ENCODE results near the gene LBP. TPM values are rescaled to one million over a fixed set of nuclear protein-coding genes. Genes with fewer than 3 reads are reported as not detected.

The LBP gene
- total RNA-seq, 1 experiment from 2014 or later, result 0.52 TPM

DNA sequence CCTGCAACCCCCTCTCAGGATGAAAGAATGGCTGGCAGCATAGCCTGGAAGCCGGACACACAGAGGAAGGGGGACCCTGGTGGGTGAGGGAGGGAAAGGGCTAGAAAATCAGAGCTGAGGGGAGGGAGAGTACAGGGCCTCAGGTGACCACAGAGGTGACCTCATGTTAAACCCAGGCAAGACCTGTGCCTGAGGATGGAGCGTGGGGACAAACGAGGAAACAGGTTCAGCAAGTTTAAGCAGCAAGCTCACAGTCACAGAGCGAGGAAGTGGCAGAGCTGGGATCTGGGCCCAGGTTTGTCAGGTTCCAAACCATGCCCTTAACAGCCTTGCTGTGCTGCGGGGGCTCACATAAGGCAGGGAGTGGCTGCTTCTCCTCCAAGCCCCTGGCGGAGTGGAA is 46.3 kb upstream of the LBP start:
- H3K9me3 Mint-ChIP-seq, result no peaks in the 10 kb centered on the region
- Histone ChIP-seq H3K23me2 (ENCODE audit: insufficient read length, low read depth, low read length, poor library complexity, severe bottlenecking) (no peaks in the 10 kb centered on the region), H3K4ac (ENCODE audit: low read depth, low read length) (no peak overlapping the region), H3K27me3 (ENCODE audit: insufficient read depth, low read length) (no peaks in the 10 kb centered on the region), H4K5ac (ENCODE audit: insufficient read length, low read depth, low read length) (no peak overlapping the region), H3K9ac (ENCODE audit: extremely low read depth, insufficient read length, low read length) (no peak overlapping the region), H3K79me1 (ENCODE audit: insufficient read depth, low read depth, low read length, poor library complexity, severe bottlenecking) (no peaks in the 10 kb centered on the region), H3K56ac (ENCODE audit: insufficient read length, low read depth, low read length) (no peak overlapping the region), H3K18ac (ENCODE audit: insufficient read length, low read depth, low read length) (no peak overlapping the region), H2AK5ac (ENCODE audit: insufficient read length, low read length) (no peak overlapping the region), H4K20me1 (ENCODE audit: control insufficient read depth, insufficient read depth, insufficient read length) (peaks cover 2% of the 10 kb centered on the region), H3K4me1 (ENCODE audit: insufficient read depth, low read length) (no peaks in the 10 kb centered on the region), H3K79me2 (ENCODE audit: insufficient read depth, low read length) (no peaks in the 10 kb centered on the region), H3K14ac (ENCODE audit: insufficient read depth, low read length) (peak overlapping the region; percentile 60), H2BK12ac (ENCODE audit: insufficient read length, low read depth, low read length) (no peak overlapping the region), H3K27ac (ENCODE audit: insufficient read length, low read depth, low read length) (no peak overlapping the region), H3K4me2 (ENCODE audit: insufficient read depth, insufficient read length, low read length) (no peak overlapping the region), H2BK120ac (ENCODE audit: low read depth, low read length, poor library complexity, severe bottlenecking) (no peak overlapping the region), H3T11ph (ENCODE audit: low read length) (no peak overlapping the region), H3K23ac (ENCODE audit: insufficient read length, low read depth, low read length) (no peak overlapping the region), H4K91ac (ENCODE audit: insufficient read length, low read depth, low read length) (no peak overlapping the region), H2BK5ac (ENCODE audit: insufficient read length, low read length) (no peak overlapping the region), H2AFZ (ENCODE audit: low read length) (no peak overlapping the region), H2BK15ac (ENCODE audit: low read depth, low read length) (no peak overlapping the region), H2BK20ac (ENCODE audit: low read depth, low read length, poor library complexity, severe bottlenecking) (no peak overlapping the region), H4K8ac (replicated peaks; ENCODE audit: insufficient read length, low read depth, low read length) (no peak overlapping the region), H3K9me3 (ENCODE audit: control insufficient read depth, low read depth, low read length) (no peaks in the 10 kb centered on the region)
- no peaks in the 10 kb centered on the region for H3K36me3 Mint-ChIP-seq (ENCODE audit: insufficient read depth in 1 of 3, low read depth in 3 of 3)
- DNase-seq, result peak; percentile 60
- H3K27ac Mint-ChIP-seq, result no peak overlapping the region; a peak in 1 of 7 replicates
- TF ChIP-seq, protein P1, sequence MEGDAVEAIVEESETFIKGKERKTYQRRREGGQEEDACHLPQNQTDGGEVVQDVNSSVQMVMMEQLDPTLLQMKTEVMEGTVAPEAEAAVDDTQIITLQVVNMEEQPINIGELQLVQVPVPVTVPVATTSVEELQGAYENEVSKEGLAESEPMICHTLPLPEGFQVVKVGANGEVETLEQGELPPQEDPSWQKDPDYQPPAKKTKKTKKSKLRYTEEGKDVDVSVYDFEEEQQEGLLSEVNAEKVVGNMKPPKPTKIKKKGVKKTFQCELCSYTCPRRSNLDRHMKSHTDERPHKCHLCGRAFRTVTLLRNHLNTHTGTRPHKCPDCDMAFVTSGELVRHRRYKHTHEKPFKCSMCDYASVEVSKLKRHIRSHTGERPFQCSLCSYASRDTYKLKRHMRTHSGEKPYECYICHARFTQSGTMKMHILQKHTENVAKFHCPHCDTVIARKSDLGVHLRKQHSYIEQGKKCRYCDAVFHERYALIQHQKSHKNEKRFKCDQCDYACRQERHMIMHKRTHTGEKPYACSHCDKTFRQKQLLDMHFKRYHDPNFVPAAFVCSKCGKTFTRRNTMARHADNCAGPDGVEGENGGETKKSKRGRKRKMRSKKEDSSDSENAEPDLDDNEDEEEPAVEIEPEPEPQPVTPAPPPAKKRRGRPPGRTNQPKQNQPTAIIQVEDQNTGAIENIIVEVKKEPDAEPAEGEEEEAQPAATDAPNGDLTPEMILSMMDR (conservative IDR thresholded peaks at IDR 0.05), result no peak
- H3K4me3 Mint-ChIP-seq, result no peak overlapping the region
- WGBS (ENCODE audit: extremely low coverage, insufficient read length, low lambda C conversion rate), result no CpG with 5 or more reads among the region's 6 CpGs
- peaks cover 3% of the 10 kb centered on the region for H3K27me3 Mint-ChIP-seq (ENCODE audit: low read depth)
- H3K4me1 Mint-ChIP-seq, result peaks cover 9 to 24% of the 10 kb centered on the region in 2 experiments

All from H9 (cell line).